ENCODE results near the gene DHDH.
"Not testable (repeated sequence)": the region's sequence is repeated elsewhere in the genome, so short reads cannot be mapped to it uniquely, and the experiment has no call there.

The DHDH gene

DNA sequence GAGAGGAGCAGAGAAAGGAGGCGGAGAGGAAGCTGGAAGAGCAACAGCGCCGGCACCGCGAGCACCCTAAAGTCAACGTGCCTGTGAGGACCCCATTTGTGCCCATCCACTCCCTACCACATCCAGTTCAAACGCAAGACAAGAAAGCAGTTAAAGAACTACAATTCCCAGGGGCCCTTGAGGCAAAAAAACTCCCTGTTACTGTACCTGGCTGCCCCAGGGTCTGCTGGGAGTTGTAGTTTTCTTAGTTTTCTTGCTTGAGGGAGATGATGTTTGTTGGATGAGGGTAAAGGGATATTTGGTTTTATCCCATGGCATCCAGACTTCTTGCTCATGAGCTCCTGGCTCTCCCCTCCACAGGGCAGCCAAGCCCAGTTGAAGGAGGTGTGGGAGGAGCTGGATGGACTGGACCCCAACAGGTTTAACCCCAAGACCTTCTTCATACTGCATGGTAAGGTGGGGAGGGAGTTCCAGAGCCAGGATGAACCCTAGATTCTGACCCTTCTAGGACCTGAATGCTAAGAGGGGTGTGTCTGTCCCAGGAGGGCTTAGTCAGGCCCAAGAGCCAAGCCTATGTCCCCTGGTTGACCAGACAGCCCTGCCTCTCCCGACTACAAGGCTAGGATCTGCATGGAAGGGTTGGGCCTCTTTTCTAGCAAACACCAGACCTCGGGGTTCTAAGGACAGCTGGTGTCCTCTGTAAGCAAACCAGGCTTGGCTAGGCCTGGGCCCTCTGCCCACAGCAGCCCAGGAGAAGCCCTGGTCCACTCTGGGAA lies 20.2 kb upstream of the DHDH start:
- DNase-seq (ENCODE audit: extremely low spot score, insufficient read length, low read depth) (no peak), FAIRE-seq (peak; percentile 57)

DNA sequence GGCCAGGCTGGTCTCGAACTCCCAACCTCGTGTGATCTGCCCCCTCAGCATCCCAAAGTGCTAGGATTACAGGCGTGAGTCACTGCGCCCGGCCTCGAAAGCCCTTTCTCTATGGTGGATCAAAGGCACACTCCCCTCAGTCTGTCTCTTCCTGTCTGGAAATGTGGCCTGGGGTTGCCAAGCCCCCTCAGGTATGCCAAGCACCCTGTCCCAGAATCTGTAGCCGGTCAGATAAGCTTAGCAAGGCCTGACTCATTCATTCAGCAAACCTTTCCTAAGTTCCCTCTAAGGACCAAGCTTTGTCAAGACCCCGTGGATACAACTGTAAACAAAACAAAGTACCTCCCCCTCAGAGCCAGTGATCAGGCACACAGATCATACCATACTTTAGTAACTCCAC lies 19.3 kb upstream of the DHDH start:
- FAIRE-seq (no peak), DNase-seq (ENCODE audit: extremely low spot score, insufficient read length, low read depth) (no peak)

DNA sequence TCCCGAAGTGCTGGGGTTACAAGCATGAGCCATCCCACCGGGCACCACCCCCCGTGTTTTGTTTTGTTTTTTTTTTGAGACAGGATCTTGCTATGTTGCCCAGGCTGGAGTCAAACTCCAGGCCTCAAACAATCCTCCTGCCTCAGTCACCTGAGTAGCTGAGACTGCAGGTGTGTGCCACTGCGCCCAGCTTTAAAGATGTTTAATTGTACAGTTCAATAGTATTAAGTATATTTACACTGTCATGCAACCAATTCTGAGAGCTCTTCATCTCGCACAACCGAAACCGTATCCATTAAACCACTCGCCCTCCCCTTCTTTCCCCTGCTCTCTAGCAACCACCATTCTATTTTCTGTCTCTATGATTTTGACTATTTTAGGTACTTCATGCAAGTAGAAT lies 17.7 kb upstream of the DHDH start:
- no peak for FAIRE-seq
- no peak for DNase-seq (ENCODE audit: extremely low spot score, insufficient read length, low read depth)

DNA sequence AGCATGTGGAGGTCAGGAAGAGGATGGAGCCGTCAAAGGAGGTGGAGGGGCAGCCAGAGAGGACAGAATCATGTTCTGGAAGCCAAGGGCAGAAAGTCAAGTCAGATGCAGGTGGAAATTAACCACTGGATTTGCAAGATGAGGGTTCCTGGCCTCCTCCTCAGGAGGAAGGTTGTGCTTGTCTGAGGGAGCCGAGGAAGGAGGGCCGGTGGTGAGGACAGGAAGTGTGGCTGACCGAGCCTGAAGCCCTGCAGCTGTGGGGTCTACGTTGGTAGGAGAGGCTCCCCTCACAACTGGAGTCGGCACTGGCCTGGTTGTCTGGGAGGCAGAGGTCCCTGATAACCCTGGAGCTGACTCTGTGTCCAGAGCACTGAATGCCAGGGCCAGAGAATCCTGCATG lies 15.4 kb upstream of the DHDH start:
- DNase-seq (ENCODE audit: extremely low spot score, insufficient read length, low read depth) = no peak
- FAIRE-seq = peak; percentile 62

DNA sequence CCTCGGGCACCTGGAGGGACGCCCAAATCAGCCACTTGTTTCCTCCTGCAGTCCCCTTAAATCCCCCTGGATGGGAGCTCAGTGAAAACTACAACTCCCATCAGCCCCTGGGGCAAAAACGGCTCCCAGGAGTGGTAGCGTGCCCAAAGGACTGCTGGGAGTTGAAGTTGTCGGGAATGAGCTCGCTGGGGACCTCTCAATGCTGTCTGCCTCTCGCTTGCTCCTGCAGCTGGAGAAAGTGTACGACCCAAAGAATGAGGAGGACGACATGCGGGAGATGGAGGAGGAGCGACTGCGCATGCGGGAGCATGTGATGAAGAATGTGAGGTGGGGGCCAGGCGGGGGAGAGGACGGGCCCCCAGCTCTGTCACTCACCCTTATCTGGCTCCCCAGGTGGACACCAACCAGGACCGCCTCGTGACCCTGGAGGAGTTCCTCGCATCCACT lies 14.7 kb upstream of the DHDH start:
- FAIRE-seq = no peak
- DNase-seq (ENCODE audit: extremely low spot score, insufficient read length, low read depth) = no peak

DNA sequence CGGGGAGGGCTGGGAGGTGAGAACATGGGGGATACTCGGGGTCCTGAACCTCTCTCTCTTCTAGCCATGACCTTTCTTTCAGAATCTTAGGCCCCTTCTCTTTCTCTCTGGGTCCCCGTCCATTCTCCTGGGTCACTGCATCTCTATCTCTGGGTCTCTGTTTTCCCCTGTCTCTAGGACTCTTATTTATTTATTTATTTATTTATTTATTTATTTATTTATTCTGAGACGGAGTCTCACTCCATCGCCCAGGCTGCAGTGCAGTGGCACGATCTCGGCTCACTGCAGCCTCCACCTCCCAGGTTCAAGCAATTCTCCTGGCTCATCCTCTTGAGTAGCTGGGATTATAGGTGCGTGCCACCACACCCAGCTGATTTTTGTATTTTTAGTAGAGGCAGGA lies 14.2 kb upstream of the DHDH start:
- not testable (repeated sequence) for FAIRE-seq; DNase-seq (ENCODE audit: extremely low spot score, insufficient read length, low read depth)

DNA sequence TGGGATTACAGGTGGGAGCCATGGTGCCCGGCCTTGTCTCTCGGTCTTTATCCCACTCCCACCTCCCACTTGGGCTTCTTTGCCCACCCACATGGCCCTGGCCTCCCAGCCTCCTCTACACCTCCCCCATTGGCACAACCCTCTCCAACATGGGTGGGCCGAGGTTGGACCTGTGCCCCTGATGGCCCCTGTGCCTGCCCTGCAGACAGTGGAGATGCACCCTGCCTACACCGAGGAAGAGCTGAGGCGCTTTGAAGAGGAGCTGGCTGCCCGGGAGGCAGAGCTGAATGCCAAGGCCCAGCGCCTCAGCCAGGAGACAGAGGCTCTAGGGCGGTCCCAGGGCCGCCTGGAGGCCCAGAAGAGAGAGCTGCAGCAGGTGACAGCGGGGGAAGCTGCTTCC lies 12.6 kb upstream of the DHDH start:
- DNase-seq (ENCODE audit: extremely low spot score, insufficient read length, low read depth) = no peak
- FAIRE-seq = no peak

DNA sequence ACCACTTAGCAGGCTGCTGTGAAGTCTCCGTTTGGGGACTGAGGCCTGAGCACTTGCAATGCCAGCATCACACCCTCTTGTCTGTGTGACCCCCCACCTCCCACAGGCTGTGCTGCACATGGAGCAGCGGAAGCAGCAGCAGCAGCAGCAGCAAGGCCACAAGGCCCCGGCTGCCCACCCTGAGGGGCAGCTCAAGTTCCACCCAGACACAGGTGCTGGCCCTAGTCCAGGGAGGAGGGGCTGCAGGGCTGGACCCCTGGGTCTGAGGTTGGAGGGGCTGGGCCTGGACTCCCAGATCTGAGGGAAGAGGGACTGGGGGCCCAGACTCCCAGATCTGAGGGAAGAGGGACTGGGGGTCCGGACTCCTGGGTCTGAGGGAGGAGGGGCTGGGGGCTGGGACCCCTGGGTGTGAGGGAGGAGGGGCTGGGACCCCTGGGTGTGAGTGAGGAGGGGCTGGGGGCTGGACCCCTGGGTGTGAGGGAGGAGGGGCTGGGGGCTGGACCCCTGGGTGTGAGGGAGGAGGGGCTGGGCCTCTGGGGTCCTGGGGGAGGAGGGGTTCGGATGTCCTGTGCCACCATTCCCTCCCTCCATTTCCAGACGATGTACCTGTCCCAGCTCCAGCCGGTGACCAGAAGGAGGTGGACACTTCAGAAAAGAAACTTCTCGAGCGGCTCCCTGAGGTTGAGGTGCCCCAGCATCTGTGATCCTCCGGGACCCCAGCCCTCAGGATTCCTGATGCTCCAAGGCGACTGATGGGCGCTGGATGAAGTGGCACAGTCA lies 11.6 kb upstream of the DHDH start:
- FAIRE-seq (no peak), DNase-seq (ENCODE audit: extremely low spot score, insufficient read length, low read depth) (no peak)

DNA sequence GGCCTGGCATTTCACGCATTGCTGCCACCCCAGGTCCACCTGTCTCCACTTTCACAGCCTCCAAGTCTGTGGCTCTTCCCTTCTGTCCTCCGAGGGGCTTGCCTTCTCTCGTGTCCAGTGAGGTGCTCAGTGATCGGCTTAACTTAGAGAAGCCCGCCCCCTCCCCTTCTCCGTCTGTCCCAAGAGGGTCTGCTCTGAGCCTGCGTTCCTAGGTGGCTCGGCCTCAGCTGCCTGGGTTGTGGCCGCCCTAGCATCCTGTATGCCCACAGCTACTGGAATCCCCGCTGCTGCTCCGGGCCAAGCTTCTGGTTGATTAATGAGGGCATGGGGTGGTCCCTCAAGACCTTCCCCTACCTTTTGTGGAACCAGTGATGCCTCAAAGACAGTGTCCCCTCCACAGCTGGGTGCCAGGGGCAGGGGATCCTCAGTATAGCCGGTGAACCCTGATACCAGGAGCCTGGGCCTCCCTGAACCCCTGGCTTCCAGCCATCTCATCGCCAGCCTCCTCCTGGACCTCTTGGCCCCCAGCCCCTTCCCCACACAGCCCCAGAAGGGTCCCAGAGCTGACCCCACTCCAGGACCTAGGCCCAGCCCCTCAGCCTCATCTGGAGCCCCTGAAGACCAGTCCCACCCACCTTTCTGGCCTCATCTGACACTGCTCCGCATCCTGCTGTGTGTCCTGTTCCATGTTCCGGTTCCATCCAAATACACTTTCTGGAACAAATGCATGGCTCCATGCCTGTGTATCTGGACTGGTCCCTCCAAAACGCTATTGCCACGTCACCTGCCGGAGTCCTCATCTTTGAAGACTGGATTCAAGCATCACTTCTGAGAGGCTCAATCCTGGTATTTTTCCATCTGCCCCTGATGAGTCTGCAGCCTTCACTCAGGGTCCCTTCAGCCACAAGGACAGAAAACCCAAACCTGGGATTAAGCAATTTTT lies 10.7 kb upstream of the DHDH start:
- FAIRE-seq (no peak), DNase-seq (ENCODE audit: extremely low spot score, insufficient read length, low read depth) (no peak)

DNA sequence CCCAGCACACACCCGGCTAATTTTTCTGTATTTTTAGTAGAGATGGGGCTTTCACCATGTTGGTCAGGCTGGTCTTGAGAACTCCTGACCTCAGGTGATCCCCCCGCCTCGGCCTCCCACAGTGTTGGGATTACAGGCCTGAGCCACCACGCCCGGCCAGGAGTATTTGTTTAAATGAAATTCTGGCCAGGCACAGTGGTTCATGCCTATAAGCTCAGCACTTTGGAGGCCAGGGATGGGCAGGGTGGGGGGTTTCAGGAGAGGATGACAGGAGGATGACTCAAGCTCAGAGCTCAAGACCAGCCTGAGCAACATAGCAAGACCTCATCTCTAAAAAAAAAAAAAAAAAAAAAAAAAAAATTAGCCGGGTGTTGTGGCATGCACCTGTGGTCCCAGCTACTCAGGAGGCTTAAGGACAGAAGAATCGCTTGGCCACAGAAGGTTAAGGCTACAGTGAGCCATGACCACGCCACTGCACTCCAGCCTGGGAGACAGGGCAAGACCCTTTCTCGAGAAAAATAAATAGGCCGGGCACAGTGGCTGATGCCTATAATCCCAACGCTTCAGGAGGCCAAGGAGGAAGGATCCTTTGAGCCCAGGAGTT lies 8.2 kb upstream of the DHDH start:
- FAIRE-seq = no peak
- no peak for DNase-seq (ENCODE audit: extremely low spot score, insufficient read length, low read depth)

DNA sequence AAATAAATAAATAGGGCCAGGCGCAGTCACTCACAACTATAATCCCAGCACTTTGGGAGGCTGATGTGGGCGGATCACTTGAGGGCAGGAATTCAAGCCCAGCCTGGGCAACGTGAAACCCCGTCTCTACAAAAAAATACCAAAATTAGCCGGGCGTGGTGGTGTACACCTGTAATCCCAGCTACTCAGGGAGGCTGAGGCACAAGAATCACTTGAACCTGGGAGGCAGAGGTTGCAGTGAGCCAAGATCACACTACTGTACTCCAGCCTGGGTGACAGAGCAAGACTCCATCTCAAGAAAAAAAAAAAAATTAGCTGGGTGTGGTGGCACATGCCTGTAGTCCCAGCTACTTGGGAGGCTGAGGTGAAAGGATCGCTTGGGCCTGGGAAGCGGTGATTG lies 7.6 kb upstream of the DHDH start:
- DNase-seq (ENCODE audit: extremely low spot score, insufficient read length, low read depth); FAIRE-seq: not testable (repeated sequence)

DNA sequence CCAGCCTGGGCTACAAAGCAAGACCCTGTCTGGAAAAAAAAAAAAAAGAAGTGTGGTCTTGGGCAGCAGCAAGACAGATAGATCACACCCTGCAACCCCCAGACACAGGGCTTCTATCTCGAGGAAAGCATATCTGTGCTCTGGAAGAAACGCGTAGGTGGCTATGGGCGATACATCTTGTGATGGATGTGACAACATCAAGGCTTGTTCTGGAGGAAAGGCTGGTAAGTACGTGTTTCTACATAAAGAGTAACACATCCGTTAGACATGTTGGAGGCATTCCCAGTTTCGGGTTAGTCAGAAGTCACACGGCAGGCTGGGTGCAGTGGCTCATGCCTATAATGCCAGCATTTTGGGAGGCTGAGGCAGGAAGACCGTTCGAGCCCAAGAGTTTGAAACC lies 6.6 kb upstream of the DHDH start:
- DNase-seq (ENCODE audit: extremely low spot score, insufficient read length, low read depth) (no peak), FAIRE-seq (no peak)

DNA sequence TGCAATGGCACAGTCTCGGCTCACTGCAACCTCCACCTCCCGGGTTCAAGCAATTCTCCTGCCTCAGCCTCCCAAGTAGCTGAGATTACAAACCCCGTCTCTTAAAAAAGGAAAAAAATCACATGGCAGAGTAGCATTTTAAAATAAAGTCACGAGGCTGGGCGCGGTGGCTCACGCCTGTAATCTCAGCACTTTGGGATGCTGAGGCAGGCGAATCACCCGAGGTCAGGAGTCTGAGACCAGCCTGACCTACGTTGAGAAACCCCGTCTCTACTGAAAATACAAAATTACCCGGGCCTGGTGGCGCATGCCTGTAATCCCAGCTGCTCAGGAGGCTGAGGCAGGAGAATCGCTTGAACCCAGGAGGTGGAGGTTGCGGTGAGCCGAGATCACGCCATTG lies 5.8 kb upstream of the DHDH start:
- not testable (repeated sequence) for DNase-seq (ENCODE audit: extremely low spot score, insufficient read length, low read depth); FAIRE-seq

DNA sequence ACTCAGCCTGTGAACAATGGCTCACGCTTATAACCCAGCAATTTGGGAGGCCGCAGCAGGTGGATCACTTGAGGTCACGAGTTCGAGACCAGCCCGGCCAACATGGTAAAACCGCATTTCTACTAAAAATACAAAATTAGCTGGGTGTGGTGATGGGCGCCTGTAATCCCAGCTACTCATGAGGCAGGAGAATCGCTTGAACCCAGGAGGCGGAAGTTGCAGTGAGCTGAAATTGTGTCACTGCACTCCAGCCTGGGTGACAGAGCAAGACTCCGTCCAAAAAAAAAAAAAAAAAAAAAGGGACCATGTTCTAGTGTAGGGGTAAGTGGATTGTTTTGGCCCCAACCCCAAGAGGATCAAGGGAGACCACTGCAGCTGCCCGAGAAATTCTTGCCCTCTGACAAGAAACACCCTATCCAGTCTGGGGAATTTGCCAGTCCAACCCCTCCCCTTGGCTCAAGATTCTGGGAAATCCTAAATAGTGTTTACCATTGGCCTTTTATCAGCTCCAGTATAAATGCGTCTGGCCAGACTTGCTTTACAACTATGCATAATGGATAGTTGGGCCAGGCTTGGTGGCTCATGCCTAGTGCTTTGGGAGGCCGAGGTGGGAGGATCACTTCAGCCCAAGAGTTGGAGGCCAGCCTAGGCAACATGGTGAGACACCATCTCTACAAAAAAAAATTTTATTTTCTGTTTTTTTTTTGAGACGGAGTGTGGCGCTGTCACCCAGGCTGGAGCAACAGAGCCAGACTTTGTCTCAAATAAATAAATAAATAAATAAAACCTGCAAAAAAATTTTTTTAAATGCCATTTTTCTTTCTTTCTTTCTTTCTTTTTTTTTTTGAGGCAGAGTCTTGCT lies 5.1 kb upstream of the DHDH start:
- FAIRE-seq (no peak), DNase-seq (ENCODE audit: extremely low spot score, insufficient read length, low read depth) (no peak)

DNA sequence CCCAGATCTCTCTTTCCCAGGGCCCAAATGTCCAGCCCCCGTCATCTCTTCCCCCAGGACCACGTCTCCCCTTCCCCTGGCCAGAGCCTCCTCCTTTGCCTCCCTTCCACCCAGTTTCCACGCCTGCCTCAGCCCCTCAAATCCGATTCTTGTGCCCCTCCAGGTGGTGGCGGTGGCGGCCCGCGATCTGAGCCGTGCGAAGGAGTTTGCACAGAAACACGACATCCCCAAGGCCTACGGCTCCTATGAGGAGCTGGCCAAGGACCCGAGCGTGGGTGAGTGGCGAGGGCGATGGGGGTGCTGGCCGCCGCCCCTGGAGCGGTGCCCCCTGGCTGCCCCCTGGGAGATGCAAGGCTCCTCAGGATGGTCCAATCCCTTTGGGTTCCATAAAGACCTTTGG lies 1.3 kb downstream of the DHDH start:
- FAIRE-seq (no peak), DNase-seq (ENCODE audit: extremely low spot score, insufficient read length, low read depth) (no peak)

DNA sequence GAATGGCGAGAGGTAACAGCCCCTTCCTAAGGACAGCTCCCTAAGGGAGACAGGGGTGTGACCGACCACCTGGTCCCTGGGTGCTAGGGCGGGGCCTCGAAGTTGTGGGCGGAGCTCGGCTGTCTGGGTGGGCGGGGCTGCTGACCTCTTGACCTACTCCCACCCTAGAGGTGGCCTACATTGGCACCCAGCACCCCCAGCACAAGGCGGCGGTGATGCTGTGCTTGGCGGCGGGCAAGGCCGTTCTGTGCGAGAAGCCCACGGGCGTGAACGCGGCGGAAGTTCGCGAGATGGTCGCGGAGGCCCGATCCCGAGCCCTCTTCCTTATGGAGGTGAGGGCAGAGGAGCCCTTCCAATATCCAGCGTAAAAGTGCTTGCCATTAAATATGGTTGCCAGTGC lies 2.4 kb downstream of the DHDH start:
- DNase-seq (ENCODE audit: extremely low spot score, insufficient read length, low read depth) = no peak
- no peak for FAIRE-seq

DNA sequence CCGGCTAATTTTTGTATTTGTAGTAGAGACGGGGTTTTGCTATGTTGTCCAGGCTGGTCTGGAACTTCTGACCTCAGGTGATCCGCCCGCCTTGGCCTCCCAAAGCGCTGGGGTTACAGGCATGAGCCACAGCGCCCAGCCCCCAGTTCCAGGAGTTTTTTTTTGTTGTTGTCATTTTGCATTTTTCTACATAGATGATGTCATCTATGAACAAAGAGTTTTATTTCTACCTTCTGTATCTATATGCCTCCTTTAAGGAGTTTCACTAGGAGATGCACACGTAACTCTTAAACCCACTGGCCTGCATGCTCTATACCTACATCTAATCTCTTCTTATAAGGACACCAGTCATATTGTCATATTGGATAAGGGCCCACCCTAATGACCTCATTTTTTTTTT lies 4.8 kb downstream of the DHDH start:
- FAIRE-seq = no peak
- no peak for DNase-seq (ENCODE audit: extremely low spot score, insufficient read length, low read depth)

DNA sequence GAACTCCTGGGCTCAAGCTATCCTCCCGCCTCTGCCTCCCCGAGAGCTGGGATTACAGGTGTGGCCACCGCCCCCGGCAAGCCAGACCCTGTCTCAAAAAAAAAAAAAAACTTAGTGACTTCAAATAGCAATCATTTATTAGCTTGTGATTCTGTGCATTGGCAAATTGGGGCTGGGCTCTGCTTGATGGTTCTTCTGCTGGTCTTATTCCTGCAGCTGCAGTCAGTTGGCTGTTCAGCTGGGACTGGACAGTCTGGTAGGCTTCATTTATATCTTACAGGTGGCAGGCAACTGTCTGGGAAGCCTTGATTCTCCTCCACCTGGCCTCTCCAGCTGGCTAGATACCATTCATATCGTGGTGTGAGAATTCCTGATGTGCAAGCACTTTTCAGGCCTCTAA lies 7.4 kb downstream of the DHDH start:
- no peak for DNase-seq (ENCODE audit: extremely low spot score, insufficient read length, low read depth)
- FAIRE-seq = no peak

DNA sequence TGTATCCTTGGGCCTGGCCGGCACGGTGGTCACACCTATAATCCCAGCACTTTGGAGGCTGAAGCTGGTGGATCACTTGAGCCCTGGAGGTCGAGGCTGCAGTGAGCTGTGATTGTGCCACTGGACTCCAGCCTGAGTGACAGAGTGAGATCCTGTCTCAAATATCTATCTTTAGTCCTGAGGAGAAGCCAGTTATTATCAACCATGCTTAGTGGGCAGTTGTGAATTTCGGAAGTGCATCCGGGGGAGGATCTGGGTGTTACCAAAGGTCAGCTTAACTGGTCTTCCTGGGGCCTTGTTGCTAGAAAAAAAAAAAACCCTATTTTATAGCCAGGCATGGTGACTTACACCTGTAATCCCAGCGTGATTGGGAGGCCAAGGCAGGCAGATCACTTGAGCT lies 9.6 kb downstream of the DHDH start:
- DNase-seq (ENCODE audit: extremely low spot score, insufficient read length, low read depth) = no peak
- FAIRE-seq = no peak
